Gastrocnemius medialis (tissue), 4 donors: ENCODE measurements around the gene TCP11. TPM values are rescaled to one million over a fixed set of nuclear protein-coding genes. Genes with fewer than 3 reads are reported as not detected.

Experiments used
- ATAC-seq, 2 donors: fragments of 150-250 bp; one replicate each; pipeline ENCODE4 v1.9.1; 2016
- DNase-seq, 2 donors: peaks; one replicate each; pipeline ENCODE4 v3.0.0-alpha.2; 2019
- H3K27ac ChIP-seq, 4 donors: fragments of 200-600 bp; sonication (generic); 1 replicate in 1 of 4; 2 replicates in 3 of 4; pipeline ENCODE4 v1.5.1; 2016 to 2018; ENCODE audit warnings: mild to moderate bottlenecking in 2 of 4, moderate library complexity in 1 of 4
- H3K27me3 ChIP-seq, 3 donors: fragments of 200-600 bp; sonication (generic) in 2 of 3; 1 replicate in 1 of 3; 2 replicates in 2 of 3; pipeline versions ENCODE4 v1.5.1 to v1.6.0; 2016 to 2019; ENCODE audit warnings: mild to moderate bottlenecking in 1 of 3, moderate library complexity in 1 of 3
- H3K36me3 ChIP-seq, 2 donors: fragments of 200-600 bp; sonication (generic) in 1 of 2; one replicate each; pipeline ENCODE4 v1.5.1; 2017 to 2018
- H3K4me1 ChIP-seq, 2 donors: fragments of 200-600 bp; sonication (generic) in 1 of 2; one replicate each; pipeline ENCODE4 v1.5.1; 2016 to 2017; ENCODE audit warnings: mild to moderate bottlenecking in 2 of 2
- H3K4me3 ChIP-seq, 4 donors: fragments of 200-600 bp; sonication (generic) in 3 of 4; 1 replicate in 1 of 4; 2 replicates in 3 of 4; pipeline ENCODE4 v1.5.1; 2016 to 2019; ENCODE audit warnings: mild to moderate bottlenecking in 2 of 4
- H3K9me3 ChIP-seq, 3 donors: fragments of 200-600 bp; sonication (generic) in 2 of 3; 1 replicate in 1 of 3; 2 replicates in 2 of 3; pipeline ENCODE4 v1.5.1; 2016 to 2019
- CTCF ChIP-seq, 5 experiments: fragments of 450-650 bp in 3 of 5; fragments of 200-600 bp in 2 of 5; sonication (generic) in 2 of 5; IDR thresholded peaks in 4 of 5; conservative IDR thresholded peaks in 1 of 5; 1 replicate in 4 of 5; 2 replicates in 1 of 5; pipeline ENCODE4 v1.5.1; 2016 to 2019; ENCODE audit warnings: antibody characterized with exemption in 5 of 5, mild to moderate bottlenecking in 3 of 5, moderate library complexity in 3 of 5
- POLR2A ChIP-seq, 2 donors: fragments of 450-650 bp; IDR thresholded peaks; one replicate each; pipeline ENCODE4 v1.6.1; 2017; ENCODE audit warnings: antibody characterized with exemption in 2 of 2, mild to moderate bottlenecking in 2 of 2, moderate library complexity in 2 of 2
- in situ Hi-C, 4 donors: fragments of 200-750 bp; cut with MboI; loops; one replicate each; pipeline versions ENCODE4 v1.15.0 to v1.8.0; 2017; ENCODE audit warnings: low sequenced_read_pairs in 4 of 4
- intact Hi-C: fragments of 100-400 bp; cut with DNase I; formaldehyde crosslinking; loops from one replicate; pipeline ENCODE4 v1.15.1; 2023; ENCODE audit warnings: low total_unique reads
- total RNA-seq, 4 donors: library from RNA; depleted of rRNA; stranded (reverse); fragments of >200 nt; gene quantifications; one replicate each; pipeline versions ENCODE4 v1.1.0 to v1.2.3, GENCODE V29; 2016

The TCP11 gene
- total RNA-seq, 4 donors from 2014 or later = 0.41 TPM; not detected in 3

DNA sequence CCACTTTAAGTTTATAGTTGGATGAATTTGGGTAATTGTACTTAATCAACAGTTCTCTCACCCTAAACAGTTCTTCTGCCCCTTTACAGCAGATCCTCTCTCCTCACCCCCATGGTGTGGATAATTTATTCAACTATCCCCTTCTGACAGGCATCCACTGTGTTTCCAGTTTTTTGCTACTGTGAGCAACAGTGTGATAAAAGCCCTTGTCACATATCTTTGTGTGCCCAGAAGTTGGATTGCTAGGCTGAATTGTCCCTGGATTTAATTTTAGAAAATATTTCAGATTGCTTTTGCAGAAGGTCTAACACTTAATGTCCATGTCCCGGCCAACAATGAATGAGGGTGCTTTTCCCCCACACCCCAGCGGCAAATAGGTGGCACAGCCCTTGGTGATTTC lies 42.1 kb upstream of the TCP11 start:
- Histone ChIP-seq H3K36me3 (no peaks in the 10 kb centered on the region), H3K4me1 (peaks cover 0 to 11% of the 10 kb centered on the region in 2 donors), H3K27me3 (peaks cover 0 to 7% (median 5%) of the 10 kb centered on the region in 3 donors), H3K4me3 (no peak overlapping the region), H3K9me3 (no peaks in the 10 kb centered on the region), H3K27ac (no peak overlapping the region)
- DNase-seq = no peak
- intact Hi-C loops (no loop called here), in situ Hi-C loops (no loop called here)
- ATAC-seq = no peak
- no peak for TF ChIP-seq CTCF (IDR thresholded peaks at IDR 0.05 in 4 of 5, conservative IDR thresholded peaks at IDR 0.05 in 1 of 5)
- no peak for TF ChIP-seq POLR2A (IDR thresholded peaks at IDR 0.05)

GRCh38 chr6:35181933-35182612 lies 40.9 kb upstream of the TCP11 start:
- in situ Hi-C loops (no loop called here), intact Hi-C loops (no loop called here)
- TF ChIP-seq CTCF (IDR thresholded peaks at IDR 0.05 in 4 of 5, conservative IDR thresholded peaks at IDR 0.05 in 1 of 5) (no peak), POLR2A (IDR thresholded peaks at IDR 0.05) (no peak)
- Histone ChIP-seq H3K27ac (peak overlapping the region in 3 of 4 donors; percentile 36 to 57 (median 52)), H3K27me3 (peaks cover 0 to 7% (median 5%) of the 10 kb centered on the region in 3 donors), H3K4me3 (peak overlapping the region in 2 of 4 donors; percentile 29), H3K36me3 (no peaks in the 10 kb centered on the region), H3K9me3 (no peaks in the 10 kb centered on the region), H3K4me1 (peaks cover 0 to 11% of the 10 kb centered on the region in 2 donors)
- DNase-seq (peak; percentile 37 to 69), ATAC-seq (peak; percentile 55 to 72)

DNA sequence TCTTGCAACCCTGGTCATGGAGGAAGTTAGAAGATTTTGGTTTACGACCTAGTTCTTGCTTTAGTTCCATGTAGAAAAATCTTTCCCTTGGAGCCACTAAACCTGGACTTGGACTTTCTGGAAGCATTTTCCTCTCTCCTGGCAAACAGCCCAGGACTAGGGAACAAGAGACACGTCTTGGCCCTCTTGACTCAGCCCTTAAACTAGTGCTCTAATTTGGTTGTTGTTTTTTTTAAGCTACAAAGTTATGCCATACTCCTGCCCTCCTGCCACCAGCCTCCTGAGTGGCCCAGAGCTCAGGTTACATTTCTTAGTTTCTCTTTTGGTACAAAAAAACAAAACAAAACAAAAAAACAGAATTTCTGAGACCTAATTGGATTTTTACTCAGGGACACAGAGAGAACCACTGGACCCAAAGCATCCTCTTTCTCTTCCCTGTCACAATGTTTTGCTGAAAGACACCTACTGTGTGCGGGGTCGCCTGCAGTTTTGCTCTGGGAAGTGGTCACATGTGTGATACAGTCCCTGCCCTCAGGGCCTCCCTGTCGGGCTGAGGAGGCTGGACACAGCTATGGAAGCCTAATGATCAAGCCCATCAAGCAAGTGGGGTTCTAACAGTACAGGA lies 40.3 kb upstream of the TCP11 start:
- in situ Hi-C loops (no loop called here), intact Hi-C loops (no loop called here)
- DNase-seq (peak; percentile 15 to 40), ATAC-seq (peak; percentile 83 to 92)
- Histone ChIP-seq H3K27me3 (peaks cover 0 to 7% (median 5%) of the 10 kb centered on the region in 3 donors), H3K27ac (peak overlapping the region; percentile 23 to 57 (median 46)), H3K4me3 (peak overlapping the region in 2 of 4 donors; percentile 29), H3K9me3 (no peaks in the 10 kb centered on the region), H3K4me1 (peaks cover 0 to 11% of the 10 kb centered on the region in 2 donors), H3K36me3 (no peaks in the 10 kb centered on the region)
- TF ChIP-seq POLR2A (IDR thresholded peaks at IDR 0.05) = no peak
- no peak for TF ChIP-seq CTCF (IDR thresholded peaks at IDR 0.05 in 4 of 5, conservative IDR thresholded peaks at IDR 0.05 in 1 of 5)

- Histone ChIP-seq H3K27me3 (peaks cover 0 to 7% (median 5%) of the 10 kb centered on the region in 3 donors), H3K27ac (no peak overlapping the region), H3K4me1 (peaks cover 0 to 11% of the 10 kb centered on the region in 2 donors), H3K4me3 (no peak overlapping the region), H3K36me3 (no peaks in the 10 kb centered on the region), H3K9me3 (no peaks in the 10 kb centered on the region)
- intact Hi-C loops (no loop called here), in situ Hi-C loops (no loop called here)
- ATAC-seq (no peak), DNase-seq (no peak)
- TF ChIP-seq POLR2A (IDR thresholded peaks at IDR 0.05) (no peak), CTCF (IDR thresholded peaks at IDR 0.05 in 4 of 5, conservative IDR thresholded peaks at IDR 0.05 in 1 of 5) (no peak)
Measured at GRCh38 chr6:35179901-35180535, 38.9 kb upstream of the TCP11 start.
